OCI-LY1 (cell line): Measurements from ENCODE around the gene NFIX.

ENCODE experiments used
- H2AFZ ChIP-seq: fragments of 200-600 bp; sonication (generic), shearing (Covaris generic); 2 replicates; pipeline ENCODE4 v1.6.0; 2014; ENCODE audit warnings: antibody characterized with exemption, mild to moderate bottlenecking, low read length
- H3F3A ChIP-seq: fragments of 200-600 bp; sonication (generic), shearing (Covaris generic); 2 replicates; pipeline ENCODE4 v1.6.0; 2014; ENCODE audit warnings: mild to moderate bottlenecking, antibody characterized with exemption, low read length, moderate library complexity; ENCODE audit not compliant: insufficient read depth
- H3K27ac ChIP-seq: fragments of 200-600 bp; sonication (generic); 2 replicates; pipeline ENCODE4 v1.5.1; 2014; ENCODE audit warnings: low read length, mixed run types, mild to moderate bottlenecking, low read depth; ENCODE audit not compliant: poor library complexity, severe bottlenecking
- H3K27me3 ChIP-seq: fragments of 200-600 bp; sonication (generic); 2 replicates; pipeline ENCODE4 v1.6.0; 2014; ENCODE audit warnings: antibody characterized with exemption, mild to moderate bottlenecking, low read length, moderate library complexity; ENCODE audit not compliant: insufficient read depth
- H3K36me3 ChIP-seq: fragments of 200-600 bp; sonication (generic); 2 replicates; pipeline ENCODE4 v1.6.1; 2014; ENCODE audit warnings: mild to moderate bottlenecking, antibody characterized with exemption, low read length, moderate library complexity, mixed read lengths; ENCODE audit not compliant: insufficient read depth
- H3K4me1 ChIP-seq: fragments of 200-600 bp; sonication (generic); 2 replicates; pipeline ENCODE4 v1.5.1; 2014; ENCODE audit warnings: mild to moderate bottlenecking, low read length, moderate library complexity; ENCODE audit not compliant: insufficient read depth, severe bottlenecking
- H3K4me2 ChIP-seq: fragments of 200-600 bp; sonication (generic), shearing (Covaris generic); 2 replicates; pipeline ENCODE4 v1.6.1; 2014; ENCODE audit warnings: low read length
- H3K4me3 ChIP-seq: fragments of 200-600 bp; sonication (generic); 2 replicates; pipeline ENCODE4 v1.5.1; 2014; ENCODE audit warnings: low read length, low read depth, mild to moderate bottlenecking, mixed read lengths; ENCODE audit not compliant: poor library complexity, severe bottlenecking
- H3K79me2 ChIP-seq: fragments of 200-600 bp; shearing (Covaris generic); 2 replicates; pipeline ENCODE4 v1.6.1; 2016; ENCODE audit warnings: mixed run types, low read length, mixed read lengths; ENCODE audit not compliant: insufficient read depth
- H3K9ac ChIP-seq: fragments of 200-600 bp; sonication (generic), shearing (Covaris generic); 2 replicates; pipeline ENCODE4 v1.6.1; 2014; ENCODE audit warnings: mild to moderate bottlenecking, low read length, mixed read lengths
- H3K9me2 ChIP-seq: fragments of 200-600 bp; sonication (generic), shearing (Covaris generic); 2 replicates; pipeline ENCODE4 v1.6.1; 2014; ENCODE audit warnings: low read depth, mild to moderate bottlenecking, low read length, mixed read lengths
- H3K9me3 ChIP-seq: fragments of 200-600 bp; shearing (Covaris generic); 2 replicates; pipeline ENCODE4 v1.6.1; 2014; ENCODE audit warnings: low read length, mixed read lengths
- H4K20me1 ChIP-seq: fragments of 200-600 bp; sonication (generic), shearing (Covaris generic); 2 replicates; pipeline ENCODE4 v1.6.0; 2016; ENCODE audit warnings: mild to moderate bottlenecking, low read length; ENCODE audit not compliant: insufficient read depth
- EZH2 ChIP-seq: fragments of 200-600 bp; sonication (generic), shearing (Covaris generic); IDR thresholded peaks from 2 replicates; pipeline ENCODE4 v1.8.0; 2017; ENCODE audit warnings: borderline replicate concordance, mixed run types, mild to moderate bottlenecking, antibody characterized with exemption, low read length, moderate library complexity, mixed read lengths
- TF ChIP-seq, protein P1 (sequence below): fragments of 200-600 bp; sonication (generic), shearing (Covaris generic); IDR thresholded peaks from 2 replicates; pipeline ENCODE4 v1.5.1; 2017; ENCODE audit warnings: mild to moderate bottlenecking, antibody characterized with exemption, low read length, moderate library complexity, mixed read lengths

Gene NFIX

DNA sequence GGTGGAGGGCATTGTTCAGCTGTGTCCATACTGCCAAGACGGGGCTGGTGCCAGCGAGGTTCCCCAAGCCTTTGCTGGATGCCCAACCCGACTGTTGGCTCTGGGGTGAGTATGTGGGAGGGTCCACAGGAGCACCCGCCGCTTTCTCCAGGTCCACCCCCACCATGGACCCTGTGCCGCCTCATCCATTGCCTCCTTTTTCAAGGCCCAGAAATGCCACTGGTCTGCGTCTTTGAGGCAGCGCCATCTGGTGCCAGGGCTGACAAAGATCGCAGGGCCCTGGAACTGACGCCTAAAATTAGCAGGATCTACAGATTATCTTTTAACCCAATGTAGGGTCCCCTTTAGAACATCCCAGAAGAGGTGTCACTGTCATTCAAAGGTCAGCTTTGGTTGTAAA is 34.6 kb downstream of the NFIX start:
- Histone ChIP-seq H3K4me2 (no peak overlapping the region), H3F3A (no peaks in the 10 kb centered on the region), H3K9me3 (no peaks in the 10 kb centered on the region), H3K27ac (no peak overlapping the region), H4K20me1 (no peaks in the 10 kb centered on the region), H3K36me3 (no peaks in the 10 kb centered on the region), H3K79me2 (no peaks in the 10 kb centered on the region), H3K4me1 (no peaks in the 10 kb centered on the region), H3K27me3 (no peaks in the 10 kb centered on the region; the same call in 1 of the 2 replicates), H3K9me2 (no peaks in the 10 kb centered on the region), H3K4me3 (no peak overlapping the region), H3K9ac (no peak overlapping the region), H2AFZ (no peak overlapping the region)
- TF ChIP-seq, protein P1, sequence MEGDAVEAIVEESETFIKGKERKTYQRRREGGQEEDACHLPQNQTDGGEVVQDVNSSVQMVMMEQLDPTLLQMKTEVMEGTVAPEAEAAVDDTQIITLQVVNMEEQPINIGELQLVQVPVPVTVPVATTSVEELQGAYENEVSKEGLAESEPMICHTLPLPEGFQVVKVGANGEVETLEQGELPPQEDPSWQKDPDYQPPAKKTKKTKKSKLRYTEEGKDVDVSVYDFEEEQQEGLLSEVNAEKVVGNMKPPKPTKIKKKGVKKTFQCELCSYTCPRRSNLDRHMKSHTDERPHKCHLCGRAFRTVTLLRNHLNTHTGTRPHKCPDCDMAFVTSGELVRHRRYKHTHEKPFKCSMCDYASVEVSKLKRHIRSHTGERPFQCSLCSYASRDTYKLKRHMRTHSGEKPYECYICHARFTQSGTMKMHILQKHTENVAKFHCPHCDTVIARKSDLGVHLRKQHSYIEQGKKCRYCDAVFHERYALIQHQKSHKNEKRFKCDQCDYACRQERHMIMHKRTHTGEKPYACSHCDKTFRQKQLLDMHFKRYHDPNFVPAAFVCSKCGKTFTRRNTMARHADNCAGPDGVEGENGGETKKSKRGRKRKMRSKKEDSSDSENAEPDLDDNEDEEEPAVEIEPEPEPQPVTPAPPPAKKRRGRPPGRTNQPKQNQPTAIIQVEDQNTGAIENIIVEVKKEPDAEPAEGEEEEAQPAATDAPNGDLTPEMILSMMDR, result peak; percentile 79
- TF ChIP-seq EZH2, result no peak

DNA sequence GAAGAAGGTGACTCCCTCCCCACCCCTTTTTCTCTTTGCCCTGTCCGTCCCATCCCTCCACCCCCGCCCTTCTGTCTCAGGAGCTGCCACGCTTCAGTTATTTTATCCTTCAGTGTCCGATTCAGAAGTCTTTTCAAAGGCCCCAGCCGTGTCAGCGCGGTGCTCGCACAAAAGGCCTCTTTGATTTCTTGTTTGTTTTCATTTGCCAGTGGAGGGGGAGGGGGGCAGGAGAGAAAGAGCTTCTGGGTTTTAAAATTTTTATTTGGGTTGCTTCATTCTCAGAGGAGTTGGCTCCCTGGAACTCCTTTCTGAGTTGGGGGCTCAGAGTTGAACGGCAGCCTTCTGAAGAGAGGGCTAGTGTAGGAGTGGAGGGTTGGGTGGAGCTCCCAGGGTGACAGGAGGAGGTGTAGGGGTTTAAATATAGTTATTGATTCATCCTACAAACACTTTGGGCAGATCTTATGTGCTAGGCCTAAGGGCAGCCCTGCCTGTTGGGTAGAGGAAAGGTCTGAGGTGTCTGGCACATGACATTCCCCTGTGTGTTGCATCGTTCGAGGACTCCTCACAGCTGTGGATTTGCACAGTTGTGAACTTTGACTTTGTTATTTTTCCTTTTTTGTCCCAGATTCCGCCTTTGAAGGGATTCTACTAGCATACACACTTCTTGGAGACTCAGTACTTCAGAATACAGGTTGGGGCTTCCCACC is 36.8 kb downstream of the NFIX start:
- Histone ChIP-seq H3K9ac (no peak overlapping the region), H3K4me1 (no peaks in the 10 kb centered on the region), H3K4me3 (no peak overlapping the region), H3K27ac (no peak overlapping the region), H3K79me2 (no peaks in the 10 kb centered on the region), H3F3A (no peaks in the 10 kb centered on the region), H3K9me2 (no peaks in the 10 kb centered on the region), H3K9me3 (no peaks in the 10 kb centered on the region), H3K4me2 (no peak overlapping the region), H3K27me3 (no peaks in the 10 kb centered on the region; the same call in 1 of the 2 replicates), H3K36me3 (no peaks in the 10 kb centered on the region), H4K20me1 (no peaks in the 10 kb centered on the region), H2AFZ (no peak overlapping the region)
- TF ChIP-seq EZH2, result no peak
- TF ChIP-seq, protein P1, result no peak

DNA sequence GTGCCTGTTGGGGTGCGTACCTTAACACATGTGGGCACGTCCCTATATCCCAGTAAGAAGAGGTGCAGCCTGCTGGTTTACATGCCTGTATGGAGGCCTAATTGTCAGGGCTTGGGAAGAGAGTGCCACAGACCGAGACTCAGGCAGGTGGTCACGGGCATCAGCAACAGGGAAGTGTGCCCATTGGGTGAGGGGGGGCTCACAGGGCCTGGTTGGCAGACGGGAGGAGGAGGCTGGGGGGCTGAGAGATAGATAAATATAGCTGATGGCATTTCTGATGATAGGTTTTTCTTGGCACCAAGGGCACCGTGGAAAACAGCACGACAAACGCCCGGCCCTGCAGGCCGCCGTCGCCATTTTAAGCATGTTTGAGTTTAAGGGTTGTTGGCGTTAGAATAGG is 37.6 kb downstream of the NFIX start:
- no peak for TF ChIP-seq EZH2
- Histone ChIP-seq H3F3A (no peaks in the 10 kb centered on the region), H3K9ac (no peak overlapping the region), H3K27ac (no peak overlapping the region), H3K4me1 (no peaks in the 10 kb centered on the region), H3K9me3 (no peaks in the 10 kb centered on the region), H3K27me3 (no peaks in the 10 kb centered on the region; the same call in none of the 2 replicates), H3K36me3 (no peaks in the 10 kb centered on the region), H2AFZ (no peak overlapping the region), H4K20me1 (no peaks in the 10 kb centered on the region), H3K79me2 (no peaks in the 10 kb centered on the region), H3K4me3 (no peak overlapping the region), H3K9me2 (no peaks in the 10 kb centered on the region), H3K4me2 (no peak overlapping the region)

DNA sequence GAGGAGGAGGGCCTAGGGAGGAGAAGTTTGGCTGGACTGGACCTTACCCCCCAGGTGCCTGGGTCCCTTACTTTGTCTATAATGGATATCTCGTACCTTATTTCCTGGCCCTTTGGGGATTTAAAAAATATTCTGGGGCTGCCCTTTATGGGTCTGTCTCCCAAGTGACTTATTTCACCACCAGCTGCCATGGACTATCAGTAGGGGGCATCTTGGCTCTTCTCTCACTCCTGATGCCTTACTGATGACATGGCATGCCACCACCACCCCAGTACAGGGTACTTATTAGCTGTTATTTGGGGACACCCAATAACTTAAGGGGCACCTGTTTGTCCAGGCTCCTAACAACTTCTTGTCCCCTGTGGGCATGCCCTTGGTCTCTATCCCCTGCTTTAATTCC is 38.0 kb downstream of the NFIX start:
- TF ChIP-seq EZH2, result no peak
- TF ChIP-seq, protein P1, result peak; percentile 38; the same call in 1 of the 2 replicates
- H3K79me2 ChIP-seq, result no peaks in the 10 kb centered on the region
- H3K27ac ChIP-seq, result no peak overlapping the region
- H3K4me1 ChIP-seq, result no peaks in the 10 kb centered on the region
- no peaks in the 10 kb centered on the region for H3K9me3 ChIP-seq
- H4K20me1 ChIP-seq, result no peaks in the 10 kb centered on the region
- no peak overlapping the region for H2AFZ ChIP-seq
- H3K36me3 ChIP-seq, result no peaks in the 10 kb centered on the region
- no peaks in the 10 kb centered on the region for H3F3A ChIP-seq
- no peak overlapping the region for H3K9ac ChIP-seq
- no peak overlapping the region for H3K4me2 ChIP-seq
- no peaks in the 10 kb centered on the region for H3K9me2 ChIP-seq
- H3K27me3 ChIP-seq, result no peaks in the 10 kb centered on the region; the same call in none of the 2 replicates
- no peak overlapping the region for H3K4me3 ChIP-seq
